Inferior parietal cortex (tissue), 1 donor: ENCODE results near the gene MAPK6.
"Not testable (repeated sequence)": the region's sequence is repeated elsewhere in the genome, so short reads cannot be mapped to it uniquely, and the experiment has no call there.

ENCODE experiments used
- DNase-seq: peaks from one replicate; pipeline ENCODE4 v3.0.0-alpha.2; 2016; ENCODE audit errors: extremely low spot score

Gene MAPK6

DNA sequence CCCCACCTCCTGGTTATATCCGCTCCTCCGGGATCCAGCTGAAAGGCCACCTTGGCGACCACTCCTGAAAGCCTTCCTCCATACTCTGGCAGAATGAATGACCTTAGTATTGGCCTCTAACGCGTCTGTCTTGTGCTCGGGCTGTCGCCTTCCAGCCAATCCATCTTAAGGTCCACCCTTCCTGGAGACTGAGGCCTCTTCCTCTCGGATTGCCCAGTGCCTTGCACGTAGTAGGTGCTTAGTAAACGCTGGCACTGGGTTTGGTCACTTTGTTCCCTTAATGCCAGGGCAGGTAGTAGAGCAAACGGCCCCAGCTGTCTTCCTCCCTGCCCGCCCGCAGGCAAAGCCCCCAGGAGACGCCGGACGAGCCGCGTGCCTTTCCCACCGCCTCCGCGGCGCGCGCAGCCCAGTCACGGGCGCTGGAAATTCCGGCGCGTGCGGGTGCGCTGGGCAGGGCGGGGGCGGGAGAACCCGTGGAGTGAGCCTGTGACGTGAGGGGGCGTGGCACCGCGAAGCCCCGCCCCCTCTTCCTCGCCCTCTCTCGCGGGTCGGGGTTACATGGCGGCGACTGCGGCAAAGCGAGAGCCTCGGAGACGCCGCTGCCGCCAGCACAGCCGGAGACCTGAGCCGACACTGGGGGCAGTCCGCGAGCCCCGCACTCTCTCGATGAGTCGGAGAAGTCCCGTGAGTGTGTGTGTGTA, at the start of gene MAPK6:
Gene MAPK6, plus strand, starts transcription at position 527 of the 701 bp plus-strand sequence. CDS start 27,242 bp downstream, outside the sequence.
- peak; percentile 93 for DNase-seq

DNA sequence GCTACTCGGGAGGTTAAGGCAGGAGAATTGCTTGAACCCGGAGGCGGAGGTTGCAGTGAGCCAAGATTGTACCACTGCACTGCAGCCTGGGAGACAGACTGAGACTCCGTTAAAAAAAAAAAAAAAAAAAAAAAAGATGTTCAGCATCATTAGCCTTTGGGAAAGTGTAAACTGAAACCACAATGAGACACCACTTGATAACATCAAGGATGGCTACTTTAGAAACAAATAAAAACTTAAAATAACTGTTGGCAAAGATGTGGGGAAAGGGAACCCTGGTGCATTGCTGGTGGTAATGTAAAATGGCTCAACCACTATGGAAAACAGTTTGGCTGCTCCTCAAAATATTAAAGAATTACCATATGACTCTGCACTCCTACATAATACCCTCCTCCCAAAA, 49.3 kb upstream of the MAPK6 start:
- DNase-seq = no peak

DNA sequence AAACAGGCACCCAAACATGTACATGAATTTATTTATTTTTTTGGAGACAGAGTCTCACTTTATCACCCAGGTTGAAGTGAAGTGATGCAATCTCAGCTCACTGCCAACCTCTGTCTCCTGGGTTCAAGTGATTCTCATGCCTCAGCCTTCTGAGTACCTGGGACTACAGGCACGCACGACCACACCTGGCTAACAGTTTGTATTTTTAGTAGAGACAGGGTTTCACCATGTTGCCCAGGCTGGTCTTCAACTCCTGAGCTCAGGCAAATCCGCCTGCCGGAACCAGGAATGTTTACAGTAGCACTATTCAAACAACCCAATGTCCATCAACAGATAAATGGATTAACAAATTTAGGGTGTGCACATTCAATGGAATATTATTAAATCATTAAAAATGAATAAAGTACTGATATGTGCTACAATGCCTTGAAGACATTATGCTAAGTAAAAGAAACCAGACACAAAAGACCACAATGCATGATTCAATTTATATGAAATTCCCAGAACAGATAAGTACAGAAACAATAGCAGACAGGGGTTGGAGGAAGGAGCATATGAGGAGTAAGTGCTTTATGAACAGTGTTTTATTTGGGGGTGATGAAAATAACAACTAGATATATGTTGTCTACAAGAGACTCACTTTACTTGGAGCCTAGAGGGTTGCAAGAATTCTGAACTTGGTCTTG, 48.7 kb upstream of the MAPK6 start:
- DNase-seq = no peak

DNA sequence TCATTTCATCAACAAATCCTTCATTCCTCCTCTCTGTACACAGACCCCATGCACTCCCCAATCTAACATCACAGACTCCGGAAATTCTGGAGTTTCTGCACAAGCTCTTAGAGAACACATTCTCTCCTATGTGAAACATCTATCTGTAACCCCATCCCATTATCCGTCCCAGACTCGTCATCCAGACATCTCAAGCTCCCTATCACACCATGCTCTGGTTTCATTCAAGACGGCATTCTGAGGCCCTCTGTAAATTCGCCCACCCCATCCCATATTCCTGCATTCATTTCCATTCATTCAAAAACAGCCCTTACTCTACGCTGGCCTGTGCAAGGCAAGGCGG, 48.0 kb upstream of the MAPK6 start:
- no peak for DNase-seq

DNA sequence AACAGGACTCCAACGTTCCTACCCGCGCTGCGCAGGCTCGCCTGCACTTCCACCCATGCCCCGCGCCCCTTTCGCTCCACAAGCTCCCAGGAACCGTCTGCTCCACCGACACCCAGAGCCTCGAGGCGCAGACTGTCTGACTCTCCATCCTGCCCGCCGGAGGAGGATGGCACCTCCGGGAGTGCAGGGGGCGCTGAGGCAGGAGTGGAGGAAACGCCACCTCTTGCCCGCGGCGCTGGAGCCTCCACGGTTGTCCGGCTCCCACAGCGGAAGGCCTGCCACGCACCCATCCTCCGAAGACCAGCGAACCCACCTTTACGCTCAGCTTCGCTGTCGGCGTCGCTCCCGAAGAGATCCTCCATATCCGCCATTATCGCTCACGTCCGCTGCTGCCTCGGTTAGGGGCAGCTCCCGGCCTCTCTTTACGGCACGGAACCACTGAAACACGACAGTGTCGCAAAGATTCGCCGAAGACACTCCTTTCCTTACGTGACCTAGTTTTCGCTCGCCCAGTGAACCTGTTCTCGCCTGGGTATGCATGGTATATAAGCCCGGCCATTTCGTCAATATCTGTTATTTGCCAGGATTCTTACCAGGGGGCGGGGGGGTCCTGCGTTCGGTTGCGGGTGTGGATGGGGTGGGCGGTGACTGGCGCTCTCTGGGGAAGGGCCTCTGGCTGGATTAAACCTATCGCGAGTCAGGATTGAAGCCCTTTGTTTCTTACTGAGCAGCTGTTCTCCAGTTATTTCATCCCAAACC, 47.5 kb upstream of the MAPK6 start, which contains the start of gene LEO1:
Gene LEO1, minus strand, starts transcription at position 404 of the 759 bp plus-strand sequence. Its CDS starts 33 bp downstream, at position 371.
- peak; percentile 97 for DNase-seq

DNA sequence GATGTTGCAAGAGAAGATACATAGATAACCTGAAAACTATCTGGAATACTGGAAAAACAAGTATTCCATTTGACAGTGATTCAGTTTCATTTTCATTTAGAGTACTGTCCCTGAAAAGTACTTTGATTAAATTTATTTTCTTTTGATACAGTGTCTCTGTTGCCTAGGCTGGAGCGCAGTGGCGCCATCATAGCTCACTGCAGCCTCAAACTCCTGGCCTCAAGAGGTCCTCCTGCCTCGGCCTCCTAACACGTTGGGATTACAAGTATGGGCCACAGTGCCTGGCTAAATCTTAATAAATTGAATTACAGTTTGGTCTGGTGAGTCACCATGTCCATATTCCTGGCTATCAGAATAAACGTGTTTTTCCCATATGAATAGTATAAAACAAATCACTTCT, 45.8 kb upstream of the MAPK6 start:
- DNase-seq = no peak

DNA sequence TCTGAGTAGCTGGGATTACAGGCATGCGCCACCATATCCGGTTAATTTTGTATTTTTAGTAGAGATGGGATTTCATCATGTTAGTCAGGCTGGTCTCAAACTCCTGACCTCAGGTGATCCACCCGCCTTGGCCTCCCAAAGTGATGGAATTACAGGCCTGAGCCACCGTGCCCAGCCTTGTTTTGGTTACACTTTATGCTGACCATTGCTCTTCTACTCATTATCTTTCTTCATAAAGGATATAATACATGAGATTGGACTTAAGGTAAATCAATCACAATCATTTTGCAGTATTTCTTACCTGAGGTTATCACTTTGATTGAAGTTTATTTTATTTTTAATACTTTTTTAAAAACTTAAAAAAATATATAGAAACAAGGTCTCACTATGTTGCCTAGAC, 45.2 kb upstream of the MAPK6 start:
- no peak for DNase-seq

DNA sequence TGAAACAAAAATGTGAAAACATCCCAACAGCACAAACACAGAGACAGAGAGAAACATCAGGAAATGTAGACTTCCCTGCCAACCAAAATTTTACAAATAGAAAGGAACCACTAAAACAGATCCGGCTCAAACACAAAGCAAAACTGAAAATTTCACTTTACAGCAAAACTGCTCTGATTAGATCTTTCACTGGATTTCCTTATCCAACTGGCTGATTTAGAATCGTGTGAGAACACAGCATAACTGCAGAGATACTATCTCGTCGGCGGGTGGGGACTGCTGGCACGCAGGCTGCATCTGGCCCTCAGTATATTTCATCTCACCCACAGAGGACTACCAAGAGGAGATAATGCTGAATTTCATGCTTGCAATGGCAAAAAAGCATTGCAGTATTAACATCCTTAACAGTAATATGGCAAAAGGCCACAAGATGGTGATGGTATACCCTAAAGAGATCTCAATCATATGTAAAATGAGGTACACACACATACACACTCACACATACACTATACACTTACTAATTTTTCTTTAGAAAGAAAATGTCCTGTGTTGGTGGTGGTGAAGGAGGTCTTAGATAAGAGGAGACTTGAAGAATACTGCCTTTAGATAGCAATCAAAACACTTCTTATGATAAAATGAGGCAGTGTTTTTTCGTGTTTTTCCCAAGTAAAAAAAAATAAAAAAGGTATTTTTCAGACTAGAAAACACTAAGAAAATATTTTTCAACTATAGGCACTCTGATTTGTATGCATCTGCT, 36.8 kb upstream of the MAPK6 start:
- DNase-seq = peak; percentile 72

DNA sequence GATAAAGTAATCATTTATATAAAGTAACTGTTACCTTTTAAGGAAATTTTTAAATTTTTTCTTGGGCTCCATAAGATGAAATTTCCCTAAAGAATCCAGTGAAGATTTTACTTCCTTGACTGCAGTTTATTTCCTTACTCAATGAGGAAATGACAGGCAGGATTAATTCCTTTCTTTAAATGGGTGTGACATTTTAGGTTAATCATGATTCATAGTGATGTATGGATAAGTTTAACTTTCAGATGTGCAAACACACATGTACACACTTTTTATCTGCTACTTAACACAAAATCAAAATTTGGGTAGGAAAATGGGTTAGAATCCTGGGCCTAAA, 36.3 kb upstream of the MAPK6 start:
- no peak for DNase-seq

DNA sequence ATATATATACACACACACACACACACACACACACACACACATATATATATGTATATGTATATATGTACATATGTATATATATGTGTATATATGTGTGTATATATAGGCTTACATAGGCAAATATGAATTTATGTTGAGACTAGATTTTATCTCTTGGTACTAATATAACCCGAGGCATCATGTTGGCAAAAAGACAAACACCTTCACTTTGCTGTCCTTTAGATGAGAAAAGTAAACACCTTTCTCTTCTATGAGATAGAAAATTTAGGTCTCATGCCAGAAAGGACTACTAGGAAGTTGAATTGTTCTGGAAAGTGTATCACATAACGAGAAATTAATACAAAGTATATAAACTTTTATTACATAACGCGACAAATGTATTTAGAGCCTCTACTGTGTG, 27.9 kb upstream of the MAPK6 start:
- no peak for DNase-seq

DNA sequence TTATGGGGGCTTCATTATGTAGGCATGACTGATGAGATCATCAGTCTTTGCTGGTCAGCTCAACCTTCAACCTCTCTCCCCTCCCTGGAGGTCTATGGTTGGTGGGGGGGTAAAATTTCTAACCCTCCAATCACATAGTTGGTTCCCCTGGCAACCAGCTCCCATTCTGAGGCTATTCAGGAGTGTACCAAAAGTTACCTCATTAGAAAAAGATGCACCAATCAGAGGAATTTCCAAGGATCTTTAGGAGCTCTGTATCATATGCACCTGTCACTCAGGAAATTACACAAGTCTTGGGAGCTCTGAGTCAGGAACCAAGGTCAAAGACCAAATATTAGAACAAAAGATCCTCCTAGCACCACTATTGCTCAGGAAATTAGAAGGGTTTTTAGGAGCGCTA, 26.1 kb upstream of the MAPK6 start:
- no peak for DNase-seq

DNA sequence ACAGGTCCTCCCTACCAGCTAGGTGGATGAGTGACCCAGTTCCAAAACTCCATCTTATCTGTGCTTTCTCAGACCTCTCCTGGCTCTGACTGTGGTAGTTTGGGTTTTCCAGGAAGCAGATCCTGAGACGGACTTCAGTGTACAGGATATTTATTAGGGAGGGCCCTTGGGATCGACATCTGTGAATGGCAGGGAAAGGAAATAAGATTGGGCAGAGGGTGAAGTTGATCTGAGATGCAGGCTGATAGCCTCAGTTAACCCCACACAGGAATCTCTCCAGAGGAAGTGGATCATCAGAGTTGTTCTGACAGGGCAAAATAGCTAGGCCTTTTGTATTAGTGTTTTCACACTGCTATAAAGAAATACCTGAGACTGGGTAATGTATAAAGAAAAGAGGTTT, 16.7 kb upstream of the MAPK6 start:
- DNase-seq = no peak

DNA sequence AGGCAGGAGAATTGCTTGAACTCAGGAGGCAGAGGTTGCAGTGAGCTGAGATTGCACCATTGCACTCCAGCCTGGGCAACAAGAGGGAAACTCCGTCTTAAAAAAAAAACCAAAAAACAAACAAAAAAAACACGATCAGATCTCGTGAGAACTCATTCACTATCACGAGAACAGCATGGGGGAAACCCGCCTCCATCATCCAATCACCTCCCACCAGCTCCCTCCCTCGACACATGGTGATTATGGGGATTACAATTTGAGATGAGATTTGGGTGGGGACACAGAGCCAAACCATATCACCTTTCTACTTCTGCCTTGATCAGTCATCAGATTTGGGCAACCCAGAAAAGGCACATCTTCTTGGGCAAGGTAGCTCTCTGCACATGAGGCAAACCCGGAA, 15.9 kb upstream of the MAPK6 start:
- DNase-seq = not testable (repeated sequence)

DNA sequence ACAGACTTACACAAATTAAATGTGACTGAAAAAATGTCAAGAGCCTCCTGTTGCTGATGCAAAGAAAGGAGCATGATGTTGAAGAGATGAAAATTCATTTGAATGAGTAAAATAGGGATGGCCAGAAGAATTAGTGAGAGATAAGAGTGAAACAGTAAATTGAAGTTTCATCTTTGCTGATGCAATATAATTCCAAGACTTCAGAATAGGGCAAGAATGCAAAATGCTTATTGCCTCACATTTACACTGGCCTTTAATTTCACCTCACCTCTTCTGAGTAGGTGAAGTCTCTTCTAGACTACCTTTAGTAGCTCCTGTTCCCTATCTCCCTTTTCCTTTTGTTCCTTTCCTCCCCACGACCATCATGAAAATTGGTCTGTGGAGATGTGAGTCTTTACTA, 15.3 kb upstream of the MAPK6 start:
- no peak for DNase-seq

DNA sequence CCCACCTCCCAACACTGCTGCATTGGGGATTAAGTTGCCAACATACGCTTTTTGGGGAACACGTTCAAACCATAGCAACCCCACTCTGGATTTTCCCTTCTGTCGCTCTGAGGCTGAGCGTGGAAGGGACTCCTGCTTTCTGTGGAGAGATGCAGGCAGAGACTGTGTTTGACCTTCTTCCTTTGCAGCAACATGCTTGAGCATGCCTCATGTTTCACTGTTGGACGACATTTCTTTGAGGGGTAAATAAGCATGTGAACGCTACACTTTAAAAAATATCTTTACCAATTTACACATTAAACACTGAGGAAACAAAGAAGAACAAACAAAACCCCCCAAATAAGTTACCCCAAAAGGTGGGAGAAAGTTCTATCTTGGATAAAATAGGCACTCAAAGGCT, 14.2 kb upstream of the MAPK6 start:
- no peak for DNase-seq

DNA sequence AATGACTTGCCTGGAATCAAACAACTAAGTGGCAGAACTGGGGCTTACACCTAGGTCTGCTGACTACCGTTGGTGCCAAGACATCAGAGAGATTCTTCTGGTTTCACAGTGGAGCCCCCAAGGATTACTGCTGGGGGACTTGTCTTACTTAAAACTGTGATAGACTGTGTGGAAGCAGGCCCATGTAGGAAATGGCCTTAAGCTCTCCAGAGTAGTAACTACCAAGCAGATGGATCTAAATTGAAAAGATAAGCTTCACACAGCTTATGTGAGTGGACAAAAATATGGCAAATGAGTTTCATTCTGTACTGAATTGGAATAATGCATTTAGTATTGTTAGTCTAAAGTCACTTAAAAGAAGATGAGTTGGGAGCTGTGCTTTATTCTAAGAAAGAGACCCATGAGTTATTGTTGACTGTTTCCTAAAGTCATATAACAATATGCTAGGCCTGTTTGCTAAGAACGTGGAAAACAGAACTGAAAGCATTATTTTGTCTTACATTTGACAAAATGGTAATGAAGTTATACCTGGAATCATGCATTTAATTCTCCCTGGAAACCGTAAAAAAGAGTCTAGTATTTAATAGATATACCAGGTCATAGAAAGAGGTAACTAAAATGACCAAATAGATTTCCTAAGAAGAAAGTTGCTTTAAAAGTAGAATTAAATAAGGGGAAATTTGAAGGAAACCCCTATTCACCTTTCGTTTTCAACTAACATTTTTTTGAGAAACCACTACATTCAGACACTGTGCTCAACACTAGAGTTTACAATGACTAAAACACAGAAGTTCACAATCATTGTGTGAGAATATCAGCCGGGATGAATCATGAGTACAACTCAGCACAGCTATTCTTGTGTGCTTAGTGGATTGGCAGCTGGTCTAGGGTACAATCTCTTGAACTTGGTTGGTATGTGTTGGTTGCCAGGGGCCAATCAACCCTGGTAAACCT, 13.0 kb upstream of the MAPK6 start:
- DNase-seq = no peak

DNA sequence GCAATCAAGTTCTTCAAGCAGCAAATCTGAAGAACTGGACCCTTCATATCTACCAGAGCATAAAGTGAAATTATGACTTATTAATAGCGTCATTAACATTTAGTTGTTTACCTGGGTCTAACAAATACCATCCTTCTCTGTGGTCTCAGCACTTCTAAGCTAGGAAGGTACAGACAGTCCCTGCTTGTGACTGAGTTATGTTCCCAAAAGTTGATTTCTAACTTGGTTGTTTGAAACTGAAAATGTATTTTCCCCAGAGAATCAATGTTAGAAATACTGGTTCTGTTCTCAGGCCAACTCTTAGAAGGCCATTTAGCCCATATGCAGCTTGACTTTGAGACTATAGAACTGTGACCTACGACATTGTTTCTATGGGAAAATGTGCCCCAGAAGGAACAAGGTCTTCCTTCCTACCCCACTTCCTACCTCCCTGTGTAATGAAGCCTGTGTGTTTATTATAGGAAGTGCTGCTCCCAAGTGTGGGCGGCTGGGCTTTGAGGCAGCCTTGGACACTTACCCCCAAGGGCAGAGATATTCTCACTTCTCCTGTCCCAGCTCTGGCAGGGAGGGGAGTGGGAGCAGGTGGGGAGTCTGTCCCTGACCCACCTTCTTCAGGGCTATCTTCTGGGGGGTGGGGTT, 12.2 kb upstream of the MAPK6 start:
- DNase-seq = no peak

DNA sequence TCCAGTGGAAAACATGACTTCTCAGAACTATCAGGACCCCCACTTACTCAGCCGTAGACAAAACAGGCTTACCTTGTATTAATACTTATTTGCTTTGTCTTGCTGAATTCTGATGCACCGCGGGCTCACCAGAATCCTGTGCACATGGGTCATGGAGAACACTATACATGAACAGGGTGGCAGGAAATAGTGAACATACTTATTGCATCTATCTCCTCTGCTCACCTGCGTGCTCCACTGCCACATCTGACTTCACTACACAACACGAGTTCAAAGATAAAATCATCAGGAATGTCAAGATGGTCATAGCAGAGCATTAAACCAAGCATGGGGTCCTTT, 10.7 kb upstream of the MAPK6 start:
- no peak for DNase-seq

DNA sequence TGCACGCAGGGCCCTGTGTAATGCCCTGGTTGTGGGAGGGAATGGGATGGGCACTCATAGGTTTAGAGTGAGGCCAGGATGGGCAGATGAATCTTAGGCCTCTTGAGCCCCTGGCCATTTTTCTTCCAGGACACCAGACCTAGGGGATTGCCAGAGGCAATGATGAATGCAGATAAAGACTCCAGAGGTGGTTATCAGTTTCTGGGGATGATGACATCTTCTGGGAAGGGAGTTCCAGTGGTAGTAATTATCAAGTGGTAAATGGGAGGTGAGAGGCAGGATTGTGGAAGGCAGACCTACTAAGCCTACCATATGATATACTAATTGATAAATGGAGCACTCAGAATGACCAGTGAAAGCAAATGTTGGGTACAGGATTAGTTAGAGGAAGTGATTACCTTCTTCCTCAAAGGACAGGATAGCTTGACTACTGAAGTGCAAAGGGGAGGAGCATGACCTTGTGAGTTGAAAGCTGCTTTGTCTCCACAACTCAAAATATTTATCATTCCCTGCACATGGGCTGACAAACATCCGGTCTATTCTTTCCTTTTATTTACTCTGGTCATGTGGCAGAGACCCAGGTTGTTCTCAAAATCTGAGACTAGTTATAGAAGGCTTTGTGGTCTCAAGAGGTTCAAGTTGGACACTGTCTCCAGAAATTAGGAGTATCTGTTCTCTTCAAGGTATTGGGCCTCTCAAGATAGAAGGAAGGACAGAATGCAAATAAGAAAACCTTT, 10.2 kb upstream of the MAPK6 start:
- no peak for DNase-seq
